ENCODE data around the gene CCK. TPM values are rescaled to one million over a fixed set of nuclear protein-coding genes. Genes with fewer than 3 reads are reported as not detected.

The CCK gene
- total and polyA plus RNA-seq, 2 experiments from 2014 or later, result 0.97 TPM; not detected in 1

DNA sequence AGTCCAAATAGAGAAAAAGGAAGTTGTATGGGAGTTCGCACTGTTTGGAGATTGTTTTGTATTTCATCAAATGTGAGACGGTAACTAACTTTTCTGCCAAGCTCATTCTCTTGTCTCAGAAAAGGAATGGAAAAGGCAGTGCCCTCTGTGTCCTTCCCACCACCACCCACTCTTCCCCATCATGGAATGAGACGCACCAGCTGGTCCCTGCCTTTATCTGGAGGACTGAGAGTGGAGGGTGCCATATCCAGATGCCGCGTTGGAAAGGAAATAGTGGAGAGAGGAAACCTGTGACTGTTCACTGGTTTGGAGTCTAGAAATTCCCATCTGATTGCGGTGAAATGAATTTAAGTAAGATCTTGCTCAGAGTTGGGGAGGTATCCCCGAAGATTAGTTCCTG is 3.7 kb upstream of the CCK start:
- peaks cover 8% of the 10 kb centered on the region; the same call in 1 of the 2 replicates for H3K4me1 ChIP-seq (ENCODE audit: insufficient read depth)
- in situ Hi-C loops (cut with MboI), result no loop called here
- no peaks in the 10 kb centered on the region for H3K36me3 ChIP-seq (ENCODE audit: low read depth)
- no peak overlapping the region for H3K27ac ChIP-seq
- no peaks in the 10 kb centered on the region for H3K79me2 ChIP-seq (ENCODE audit: insufficient read depth)
- H4K20me1 ChIP-seq (ENCODE audit: insufficient read depth), result no peaks in the 10 kb centered on the region
- no peak overlapping the region for H3K4me3 ChIP-seq
- H3K9me2 ChIP-seq (ENCODE audit: insufficient read depth), result no peaks in the 10 kb centered on the region
- H3K4me2 ChIP-seq (ENCODE audit: unreplicated experiment), result no peak overlapping the region
- no peak for DNase-seq
- 70 to 75% methylated on average over 7 of the region's 7 CpGs for WGBS, 2 experiments (ENCODE audit: low coverage in 1 of 2, low lambda C conversion rate in 2 of 2, missing lambda C conversion rate in 2 of 2)
- no peaks in the 10 kb centered on the region for H3K9me3 ChIP-seq (ENCODE audit: low read depth)
- no peaks in the 10 kb centered on the region for H3F3A ChIP-seq (ENCODE audit: insufficient read depth)
- H3K9ac ChIP-seq, result no peak overlapping the region
- TF ChIP-seq EZH2 (IDR thresholded peaks at IDR 0.05; ENCODE audit: insufficient read depth, poor library complexity, severe bottlenecking), result no peak
- TF ChIP-seq EZH2phosphoT487 (IDR thresholded peaks at IDR 0.05; ENCODE audit: insufficient read depth, low read depth), result no peak
- H2AFZ ChIP-seq, result no peak overlapping the region
- H3K27me3 ChIP-seq (replicated peaks; ENCODE audit: insufficient read depth), result peaks cover 49% of the 10 kb centered on the region

GRCh38 chr3:42267878-42268277 is 1.9 kb upstream of the CCK start:
- Histone ChIP-seq H3K4me1 (ENCODE audit: insufficient read depth) (peaks cover 19% of the 10 kb centered on the region), H3K4me3 (no peak overlapping the region), H3K36me3 (ENCODE audit: low read depth) (no peaks in the 10 kb centered on the region), H3K9ac (no peak overlapping the region), H3K79me2 (ENCODE audit: insufficient read depth) (no peaks in the 10 kb centered on the region), H3K27me3 (replicated peaks; ENCODE audit: insufficient read depth) (peaks cover 60% of the 10 kb centered on the region), H3K4me2 (ENCODE audit: unreplicated experiment) (no peak overlapping the region), H3K9me2 (ENCODE audit: insufficient read depth) (no peaks in the 10 kb centered on the region), H4K20me1 (ENCODE audit: insufficient read depth) (no peaks in the 10 kb centered on the region), H2AFZ (no peak overlapping the region), H3K27ac (no peak overlapping the region), H3F3A (ENCODE audit: insufficient read depth) (peaks cover 10% of the 10 kb centered on the region), H3K9me3 (ENCODE audit: low read depth) (no peaks in the 10 kb centered on the region)
- in situ Hi-C loops (cut with MboI), result no loop called here
- WGBS, 2 experiments (ENCODE audit: low coverage in 1 of 2, low lambda C conversion rate in 2 of 2, missing lambda C conversion rate in 2 of 2), result 70 to 75% methylated on average over 6 of the region's 6 CpGs
- no peak for TF ChIP-seq EZH2phosphoT487 (IDR thresholded peaks at IDR 0.05; ENCODE audit: insufficient read depth, low read depth)
- TF ChIP-seq EZH2 (IDR thresholded peaks at IDR 0.05; ENCODE audit: insufficient read depth, poor library complexity, severe bottlenecking), result no peak
- DNase-seq, result no peak

DNA sequence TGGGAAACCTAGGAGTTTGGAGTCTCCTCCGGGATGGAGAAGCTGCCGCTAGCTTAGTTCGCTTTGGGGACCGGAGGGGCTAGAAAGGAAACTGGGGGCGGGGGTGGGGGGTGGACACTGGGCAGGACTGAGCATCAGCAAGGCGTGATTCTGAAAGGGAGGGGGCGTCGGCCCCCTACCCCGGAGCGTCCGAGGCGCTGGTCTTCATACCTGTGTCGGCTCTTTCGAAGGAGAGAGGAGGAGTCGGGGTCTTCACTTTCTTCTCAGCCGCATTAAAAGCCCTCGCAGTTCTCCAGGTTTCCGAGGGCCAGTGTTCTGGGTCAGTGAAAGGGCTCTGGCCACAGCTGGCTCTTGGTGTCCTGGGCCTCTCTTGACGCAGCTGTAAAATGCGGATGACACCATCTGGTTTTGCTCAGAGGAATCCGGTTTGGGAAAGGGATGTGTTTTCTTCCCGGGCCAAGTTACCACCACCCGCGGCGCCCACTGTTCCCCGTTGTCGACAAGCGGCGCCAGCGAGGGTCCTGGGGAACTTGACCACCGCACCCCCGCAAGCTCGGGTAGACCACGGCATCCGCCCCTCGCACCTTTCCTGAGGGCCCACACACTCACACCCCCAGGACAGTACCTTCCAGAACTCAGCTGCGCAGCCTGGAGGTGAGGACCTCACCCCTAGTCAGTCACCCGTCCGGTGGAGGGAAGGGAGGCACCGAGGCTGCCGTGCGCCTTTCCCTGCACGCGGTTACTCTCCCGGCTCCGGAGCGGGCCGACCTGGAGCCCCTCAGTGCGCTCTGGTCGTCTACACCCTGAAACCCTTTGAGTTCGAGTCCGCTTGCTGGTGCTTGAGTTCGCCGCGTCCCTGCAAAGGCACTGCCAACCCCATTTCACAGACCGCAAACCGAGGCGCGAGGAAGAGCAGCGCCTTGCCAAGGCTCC is 660 bp downstream of the CCK start:
- no peaks in the 10 kb centered on the region for H3K36me3 ChIP-seq (ENCODE audit: low read depth)
- H3K79me2 ChIP-seq (ENCODE audit: insufficient read depth), result no peaks in the 10 kb centered on the region
- peaks cover 54% of the 10 kb centered on the region for H3K27me3 ChIP-seq (replicated peaks; ENCODE audit: insufficient read depth)
- TF ChIP-seq EZH2 (IDR thresholded peaks at IDR 0.05; ENCODE audit: insufficient read depth, poor library complexity, severe bottlenecking) (peak; percentile 95), EZH2phosphoT487 (IDR thresholded peaks at IDR 0.05; ENCODE audit: insufficient read depth, low read depth) (peak; percentile 33; the same call in 1 of the 2 replicates)
- no peaks in the 10 kb centered on the region for H3K9me3 ChIP-seq (ENCODE audit: low read depth)
- no peak overlapping the region for H2AFZ ChIP-seq
- no peak for DNase-seq
- 3% methylated on average over 48 to 55 of the region's 60 CpGs for WGBS, 2 experiments (ENCODE audit: low coverage in 1 of 2, low lambda C conversion rate in 2 of 2, missing lambda C conversion rate in 2 of 2)
- no peaks in the 10 kb centered on the region for H3K9me2 ChIP-seq (ENCODE audit: insufficient read depth)
- no peak overlapping the region for H3K4me2 ChIP-seq (ENCODE audit: unreplicated experiment)
- no peak overlapping the region for H3K4me3 ChIP-seq
- peaks cover 25% of the 10 kb centered on the region for H3F3A ChIP-seq (ENCODE audit: insufficient read depth)
- no peak overlapping the region for H3K9ac ChIP-seq
- no peaks in the 10 kb centered on the region for H4K20me1 ChIP-seq (ENCODE audit: insufficient read depth)
- no peak overlapping the region for H3K27ac ChIP-seq
- in situ Hi-C loops (cut with MboI), result no loop called here
- H3K4me1 ChIP-seq (ENCODE audit: insufficient read depth), result peaks cover 24% of the 10 kb centered on the region

- in situ Hi-C loops (cut with MboI), result no loop called here
- Histone ChIP-seq H4K20me1 (ENCODE audit: insufficient read depth) (no peaks in the 10 kb centered on the region), H3K36me3 (ENCODE audit: low read depth) (no peaks in the 10 kb centered on the region), H3K9ac (no peak overlapping the region), H3K4me3 (0 out of 2 replicates have a peak overlapping the region, but pooled peaks have one; percentile 46), H3K4me2 (ENCODE audit: unreplicated experiment) (peak overlapping the region; percentile 67), H3K4me1 (ENCODE audit: insufficient read depth) (peaks cover 24% of the 10 kb centered on the region), H3K27me3 (replicated peaks; ENCODE audit: insufficient read depth) (peaks cover 49% of the 10 kb centered on the region), H3F3A (ENCODE audit: insufficient read depth) (peaks cover 25% of the 10 kb centered on the region), H3K9me3 (ENCODE audit: low read depth) (no peaks in the 10 kb centered on the region), H2AFZ (no peak overlapping the region), H3K27ac (no peak overlapping the region), H3K79me2 (ENCODE audit: insufficient read depth) (no peaks in the 10 kb centered on the region), H3K9me2 (ENCODE audit: insufficient read depth) (no peaks in the 10 kb centered on the region)
- DNase-seq, result peak; percentile 83
- TF ChIP-seq EZH2phosphoT487 (IDR thresholded peaks at IDR 0.05; ENCODE audit: insufficient read depth, low read depth) (0 out of 2 replicates have a peak, but pooled peaks have one; percentile 46), EZH2 (IDR thresholded peaks at IDR 0.05; ENCODE audit: insufficient read depth, poor library complexity, severe bottlenecking) (peak; percentile 33)
- 13 to 15% methylated on average over 37 of the region's 37 CpGs for WGBS, 2 experiments (ENCODE audit: low coverage in 1 of 2, low lambda C conversion rate in 2 of 2, missing lambda C conversion rate in 2 of 2)
Measured at GRCh38 chr3:42264399-42265058, 1.5 kb downstream of the CCK start.

All from GM23248 (cell line).